Activated naive CD8-positive, alpha-beta T cell treated with anti-CD3 and anti-CD28 coated beads for 36 hours (primary cell): ENCODE results near the gene EGLN2. TPM values are rescaled to one million over a fixed set of nuclear protein-coding genes. Genes with fewer than 3 reads are reported as not detected.
"Not testable (repeated sequence)": the region's sequence is repeated elsewhere in the genome, so short reads cannot be mapped to it uniquely, and the experiment has no call there.

Source experiments
- DNase-seq: peaks from one replicate; pipeline ENCODE4 v3.0.0; 2021
- H3K27ac Mint-ChIP-seq: one replicate; pipeline ENCODE4 v1.8.0; 2022; ENCODE audit warnings: mild to moderate bottlenecking, moderate library complexity, mixed read lengths
- H3K27me3 Mint-ChIP-seq: one replicate; pipeline ENCODE4 v1.8.0; 2022; ENCODE audit warnings: mild to moderate bottlenecking, mixed read lengths
- H3K36me3 Mint-ChIP-seq: one replicate; pipeline ENCODE4 v1.8.0; 2021; ENCODE audit warnings: mild to moderate bottlenecking, mixed read lengths
- H3K4me1 Mint-ChIP-seq: one replicate; pipeline ENCODE4 v1.8.0; 2021; ENCODE audit warnings: mixed read lengths
- H3K4me3 Mint-ChIP-seq: one replicate; pipeline ENCODE4 v1.8.0; 2022; ENCODE audit warnings: mild to moderate bottlenecking, moderate library complexity, mixed read lengths
- H3K9me3 Mint-ChIP-seq: one replicate; pipeline ENCODE4 v1.8.0; 2022; ENCODE audit warnings: mixed read lengths
- total RNA-seq, 2 experiments: library from RNA; stranded (reverse); gene quantifications; one replicate each; pipeline ENCODE4 v1.2.3, GENCODE V29; 2021

EGLN2 gene
- total RNA-seq, 2 experiments from 2014 or later, result 97.2 to 100 TPM

GRCh38 chr19:40813182-40813581, 14.2 kb downstream of the EGLN2 start:
- DNase-seq, result no peak
- Mint-ChIP-seq H3K4me1 (peaks cover 15% of the 10 kb centered on the region), H3K27me3 (peaks cover 4% of the 10 kb centered on the region), H3K27ac (no peak overlapping the region), H3K36me3 (peaks cover 2% of the 10 kb centered on the region), H3K4me3 (no peak overlapping the region), H3K9me3 (no peaks in the 10 kb centered on the region)

DNA sequence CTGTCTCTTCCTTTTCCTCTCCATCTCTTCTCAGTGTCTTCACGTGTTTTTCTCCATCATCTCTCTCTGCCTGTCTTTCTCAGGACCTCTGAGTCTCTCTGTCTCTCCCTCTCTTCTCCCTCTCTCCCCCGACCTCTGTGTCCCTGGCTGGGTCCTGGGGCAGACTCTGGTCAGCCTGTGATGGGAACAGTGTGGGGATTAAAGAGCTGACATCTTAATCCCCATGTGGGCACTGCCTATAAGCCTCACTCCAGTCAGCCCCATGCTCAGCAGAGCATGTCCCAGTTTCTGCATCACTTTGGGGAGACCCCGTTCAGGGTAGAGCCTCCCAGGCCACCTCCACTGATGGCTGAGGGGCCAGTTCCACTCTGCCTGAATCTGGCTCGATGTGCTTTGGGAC, 16.2 kb downstream of the EGLN2 start:
- H3K27ac Mint-ChIP-seq, result no peak overlapping the region

DNA sequence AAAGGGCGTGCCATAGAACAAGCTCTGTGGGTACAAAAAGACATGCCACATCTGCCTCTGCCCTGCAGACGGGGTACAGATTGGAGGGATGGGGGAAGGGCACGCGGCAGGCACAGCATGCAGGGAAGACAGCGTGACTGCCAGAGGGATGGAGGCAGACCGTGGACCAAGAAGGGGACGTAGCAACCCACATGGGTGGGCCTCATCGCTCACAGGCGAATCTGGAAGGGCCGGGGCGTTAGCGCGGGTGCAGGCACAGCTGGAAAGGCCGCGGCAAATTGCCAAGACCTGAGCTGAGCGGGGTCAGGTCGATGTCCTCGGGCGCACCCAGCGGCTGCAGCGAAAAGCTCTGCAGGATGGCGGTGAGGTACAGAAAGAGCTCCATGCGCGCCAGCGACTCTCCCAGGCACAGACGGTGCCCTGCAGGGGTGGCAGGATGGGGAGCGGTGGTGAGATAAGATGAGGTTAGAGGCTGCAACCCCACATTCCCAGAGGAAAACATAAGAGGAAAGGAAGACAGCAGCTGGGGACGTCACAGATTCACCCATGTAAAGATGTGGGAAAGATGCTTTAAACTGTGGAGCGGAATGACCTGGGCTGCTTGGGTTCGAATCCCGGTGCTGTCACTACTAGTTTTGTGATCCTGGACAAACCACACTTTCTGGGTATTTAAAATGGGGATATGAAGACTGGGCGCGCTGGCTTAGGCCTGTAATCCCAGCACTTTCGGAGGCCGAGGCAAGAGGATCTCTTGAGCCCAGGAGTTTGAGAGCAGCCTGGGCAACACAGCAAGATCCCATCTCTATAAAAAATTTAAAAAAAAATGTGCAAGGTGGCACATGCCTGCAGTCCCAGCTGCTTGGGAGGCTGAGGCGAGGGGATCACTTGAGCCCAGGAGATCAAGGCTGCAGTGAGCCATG, 19.7 kb downstream of the EGLN2 start:
- H3K27me3 Mint-ChIP-seq, H3K36me3 Mint-ChIP-seq, H3K9me3 Mint-ChIP-seq: not testable (repeated sequence)
- Mint-ChIP-seq H3K4me3 (peak overlapping the region; percentile 68), H3K27ac (peak overlapping the region; percentile 49), H3K4me1 (peaks cover 18% of the 10 kb centered on the region)
- DNase-seq, result peak; percentile 83

More for the DNA sequence above, 16.2 kb downstream of the EGLN2 start:
- DNase-seq, result no peak
- Mint-ChIP-seq H3K36me3 (no peaks in the 10 kb centered on the region), H3K4me1 (peaks cover 30% of the 10 kb centered on the region), H3K9me3 (no peaks in the 10 kb centered on the region), H3K27me3 (peaks cover 4% of the 10 kb centered on the region), H3K4me3 (no peak overlapping the region)

DNA sequence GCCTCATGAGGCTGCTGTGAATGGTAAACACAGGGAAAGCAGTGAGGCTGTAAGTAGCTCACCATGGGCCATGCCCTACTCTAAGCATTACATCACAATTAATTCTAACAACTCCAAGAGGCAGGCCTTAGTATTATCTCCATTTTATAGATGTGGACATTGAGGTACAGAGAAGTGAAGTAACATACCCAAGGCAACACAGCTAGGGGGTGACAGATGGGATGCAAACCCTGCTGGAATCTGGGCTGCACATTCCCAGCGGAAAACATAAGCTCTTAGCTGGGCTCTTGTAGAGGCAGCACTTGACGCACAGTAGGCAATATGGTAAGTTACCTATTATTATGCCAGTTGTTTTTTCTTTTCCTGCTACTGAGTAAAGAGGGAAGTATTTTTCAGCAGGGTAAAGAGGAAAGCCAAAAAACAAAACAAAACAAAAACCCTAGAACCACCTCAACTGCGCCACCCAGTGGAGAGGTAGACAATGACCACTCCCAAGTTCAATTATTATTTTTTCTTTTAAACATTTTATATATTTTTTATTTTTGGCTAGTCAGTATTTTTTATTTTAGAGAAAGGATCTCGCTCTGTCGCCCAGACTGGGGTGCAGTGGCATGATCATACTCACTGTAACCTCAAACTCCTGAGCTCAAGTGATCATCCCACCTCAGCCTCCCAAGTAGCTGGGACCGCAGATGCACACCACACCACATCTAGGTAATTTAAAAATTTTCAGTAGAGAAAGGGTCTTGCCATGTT, 20.7 kb downstream of the EGLN2 start:
- H3K27ac Mint-ChIP-seq, H3K36me3 Mint-ChIP-seq, H3K9me3 Mint-ChIP-seq, H3K4me3 Mint-ChIP-seq, DNase-seq, H3K27me3 Mint-ChIP-seq: not testable (repeated sequence)
- peaks cover 18% of the 10 kb centered on the region for H3K4me1 Mint-ChIP-seq

- Mint-ChIP-seq H3K4me1 (peaks cover 27% of the 10 kb centered on the region), H3K27ac (no peak overlapping the region), H3K36me3 (peaks cover 6% of the 10 kb centered on the region), H3K4me3 (no peak overlapping the region), H3K9me3 (peaks cover 4% of the 10 kb centered on the region), H3K27me3 (no peaks in the 10 kb centered on the region)
- no peak for DNase-seq
These were observed 23.2 kb downstream of the EGLN2 start for GRCh38 chr19:40822161-40822560.

- H3K27me3 Mint-ChIP-seq, H3K27ac Mint-ChIP-seq, H3K36me3 Mint-ChIP-seq, H3K9me3 Mint-ChIP-seq, H3K4me3 Mint-ChIP-seq, DNase-seq: not testable (repeated sequence)
- H3K4me1 Mint-ChIP-seq, result peaks cover 24% of the 10 kb centered on the region
These were observed 23.9 kb downstream of the EGLN2 start for GRCh38 chr19:40822704-40823553.

DNA sequence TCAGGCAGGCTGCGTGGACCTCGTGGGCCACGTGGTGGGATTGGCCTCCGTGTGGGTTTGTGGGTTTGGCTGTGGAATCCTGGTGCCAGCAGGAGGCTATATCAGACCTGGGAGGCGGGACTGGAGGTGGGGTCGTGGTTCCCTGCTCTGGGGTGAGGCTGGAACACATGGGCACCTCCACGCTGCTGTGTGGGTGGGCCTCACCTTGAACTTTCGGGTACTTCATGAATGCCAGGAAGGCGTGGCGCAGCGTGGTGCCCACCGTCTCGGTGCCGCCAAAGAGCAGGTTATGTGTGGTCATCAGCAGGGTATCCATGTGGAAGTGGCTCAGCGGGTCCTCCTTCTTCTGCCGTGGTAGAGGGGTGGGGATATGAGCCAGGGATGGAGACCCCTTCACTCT, 25.9 kb downstream of the EGLN2 start:
- not testable (repeated sequence) for H3K36me3 Mint-ChIP-seq, H3K27me3 Mint-ChIP-seq, H3K4me1 Mint-ChIP-seq, H3K4me3 Mint-ChIP-seq, H3K9me3 Mint-ChIP-seq, DNase-seq, H3K27ac Mint-ChIP-seq

DNA sequence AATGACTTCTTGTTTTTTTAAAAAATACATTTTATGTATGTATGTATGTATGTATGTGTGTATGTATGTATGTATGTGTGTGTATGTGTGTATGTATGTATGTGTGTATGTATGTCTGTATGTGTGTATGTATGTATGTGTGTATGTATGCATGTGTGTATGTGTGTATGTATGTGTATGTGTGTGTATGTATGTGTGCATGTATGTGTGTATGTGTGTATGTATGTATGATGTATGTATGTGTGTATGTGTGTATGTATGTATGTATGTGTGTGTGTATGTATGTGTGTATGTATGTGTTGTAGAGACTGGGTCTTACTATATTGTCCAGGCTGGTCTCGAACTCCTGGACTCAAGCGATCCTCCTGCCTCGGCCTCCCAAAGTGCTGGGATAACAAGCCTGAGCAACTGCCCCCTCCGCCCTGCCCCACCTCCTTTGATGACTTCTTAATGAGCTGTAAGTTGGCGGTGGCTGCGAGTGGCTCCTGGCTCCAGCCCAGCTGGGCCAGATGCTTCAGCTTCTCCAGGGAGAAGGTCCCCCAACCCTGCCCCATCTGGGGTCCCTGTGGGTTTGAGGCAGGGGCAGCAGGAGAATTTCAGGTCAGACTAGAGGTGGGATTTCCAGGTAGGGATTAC, 26.6 kb downstream of the EGLN2 start:
- H3K4me1 Mint-ChIP-seq, H3K27me3 Mint-ChIP-seq, H3K4me3 Mint-ChIP-seq, H3K9me3 Mint-ChIP-seq, H3K36me3 Mint-ChIP-seq, DNase-seq, H3K27ac Mint-ChIP-seq: not testable (repeated sequence)

DNA sequence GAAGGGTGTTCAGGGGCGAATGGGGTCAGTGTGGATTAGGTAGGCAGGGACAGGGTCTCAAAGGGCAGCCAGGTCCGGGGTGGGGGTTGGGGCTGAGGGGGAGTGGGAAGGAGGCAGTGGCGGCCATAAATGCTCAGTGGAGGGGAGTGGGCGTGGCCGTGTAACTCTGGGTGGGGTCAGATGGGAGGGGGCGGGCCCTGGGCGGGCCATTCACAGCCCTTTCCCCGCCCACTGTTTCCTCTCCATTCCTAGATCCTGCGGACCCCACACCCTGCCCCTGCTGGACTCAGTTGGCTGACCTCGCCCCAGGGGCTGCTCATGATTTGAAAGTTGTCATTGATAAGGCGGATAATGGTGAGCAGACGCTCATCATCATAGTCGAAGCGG, 27.3 kb downstream of the EGLN2 start:
- not testable (repeated sequence) for H3K4me1 Mint-ChIP-seq, H3K27me3 Mint-ChIP-seq, DNase-seq, H3K36me3 Mint-ChIP-seq, H3K27ac Mint-ChIP-seq, H3K4me3 Mint-ChIP-seq, H3K9me3 Mint-ChIP-seq

DNA sequence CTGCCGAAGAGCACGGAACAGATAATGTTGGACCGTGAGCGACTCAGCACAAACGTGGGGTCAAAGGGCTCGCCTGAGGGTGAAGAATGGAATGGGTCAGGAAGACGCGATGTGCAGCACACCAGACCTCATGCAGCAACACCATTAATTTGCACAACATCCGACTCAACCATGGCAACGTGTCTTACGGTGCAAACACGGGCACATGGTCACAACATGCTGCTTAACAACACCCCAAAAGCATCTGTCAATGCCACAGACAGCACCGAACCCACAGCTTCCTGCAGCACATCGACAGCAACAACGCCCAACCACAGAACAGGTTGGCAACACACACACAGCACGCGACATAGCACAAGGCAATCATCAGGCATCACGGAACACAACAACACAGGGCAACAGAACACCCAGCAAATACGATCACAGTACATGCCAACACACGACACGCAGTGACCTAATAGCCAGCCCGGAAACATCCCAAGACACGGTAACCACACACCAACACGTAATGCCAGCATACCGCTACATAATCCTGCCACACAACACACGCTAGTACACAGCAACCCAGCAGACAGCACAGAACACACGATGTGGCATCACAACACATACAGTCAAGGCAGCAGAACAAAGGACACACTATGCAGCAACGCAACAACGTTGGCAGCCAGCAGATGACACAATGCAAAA, 27.9 kb downstream of the EGLN2 start:
- H3K27me3 Mint-ChIP-seq, H3K4me3 Mint-ChIP-seq, H3K9me3 Mint-ChIP-seq, H3K27ac Mint-ChIP-seq, DNase-seq, H3K4me1 Mint-ChIP-seq, H3K36me3 Mint-ChIP-seq: not testable (repeated sequence)

GRCh38 chr19:40827386-40828247, 28.6 kb downstream of the EGLN2 start:
- Mint-ChIP-seq H3K27me3 (no peaks in the 10 kb centered on the region), H3K4me1 (peaks cover 13% of the 10 kb centered on the region), H3K9me3 (peaks cover 6% of the 10 kb centered on the region), H3K36me3 (peaks cover 6% of the 10 kb centered on the region), H3K4me3 (no peak overlapping the region), H3K27ac (no peak overlapping the region)
- no peak for DNase-seq

DNA sequence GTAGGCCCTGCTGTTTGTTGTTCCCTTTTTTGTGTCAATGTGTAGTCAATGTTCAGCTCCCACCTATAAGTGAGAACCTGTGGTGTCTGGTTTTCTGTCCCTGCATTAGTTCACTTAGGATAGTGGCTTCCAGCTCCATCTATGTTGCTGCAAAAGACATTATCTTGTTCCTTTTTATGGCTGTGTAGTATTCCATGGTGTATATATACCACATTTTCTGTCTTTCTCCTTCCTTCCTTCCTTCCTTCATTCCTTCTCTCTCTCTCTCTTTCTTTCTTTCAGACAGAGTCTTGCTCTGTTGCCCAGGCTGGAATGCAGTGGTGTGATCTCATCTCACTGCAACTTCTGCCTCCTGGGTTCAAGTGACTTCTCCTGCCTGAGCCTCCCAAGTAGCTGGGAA, 30.2 kb downstream of the EGLN2 start:
- H3K36me3 Mint-ChIP-seq, result peaks cover 6% of the 10 kb centered on the region
- no peak for DNase-seq
- H3K4me3 Mint-ChIP-seq, result no peak overlapping the region
- peaks cover 6% of the 10 kb centered on the region for H3K9me3 Mint-ChIP-seq
- peaks cover 24% of the 10 kb centered on the region for H3K4me1 Mint-ChIP-seq
- H3K27ac Mint-ChIP-seq, result no peak overlapping the region
- no peaks in the 10 kb centered on the region for H3K27me3 Mint-ChIP-seq

GRCh38 chr19:40830741-40831140, 31.8 kb downstream of the EGLN2 start:
- H3K9me3 Mint-ChIP-seq, H3K4me3 Mint-ChIP-seq, DNase-seq, H3K27ac Mint-ChIP-seq, H3K27me3 Mint-ChIP-seq, H3K36me3 Mint-ChIP-seq: not testable (repeated sequence)
- peaks cover 21% of the 10 kb centered on the region for H3K4me1 Mint-ChIP-seq
